GM21526 (cell line): ENCODE results near the gene ZBTB37.
"Not testable (repeated sequence)": the region's sequence is repeated elsewhere in the genome, so short reads cannot be mapped to it uniquely, and the experiment has no call there.

ENCODE experiments used
- ATAC-seq: cut with Tn5 transposase; IDR thresholded peaks from one replicate; pipeline ENCODE4 v1.9.1; 2021; ENCODE audit warnings: moderate library complexity; ENCODE audit not compliant: unreplicated experiment, low FRiP score

The ZBTB37 gene

DNA sequence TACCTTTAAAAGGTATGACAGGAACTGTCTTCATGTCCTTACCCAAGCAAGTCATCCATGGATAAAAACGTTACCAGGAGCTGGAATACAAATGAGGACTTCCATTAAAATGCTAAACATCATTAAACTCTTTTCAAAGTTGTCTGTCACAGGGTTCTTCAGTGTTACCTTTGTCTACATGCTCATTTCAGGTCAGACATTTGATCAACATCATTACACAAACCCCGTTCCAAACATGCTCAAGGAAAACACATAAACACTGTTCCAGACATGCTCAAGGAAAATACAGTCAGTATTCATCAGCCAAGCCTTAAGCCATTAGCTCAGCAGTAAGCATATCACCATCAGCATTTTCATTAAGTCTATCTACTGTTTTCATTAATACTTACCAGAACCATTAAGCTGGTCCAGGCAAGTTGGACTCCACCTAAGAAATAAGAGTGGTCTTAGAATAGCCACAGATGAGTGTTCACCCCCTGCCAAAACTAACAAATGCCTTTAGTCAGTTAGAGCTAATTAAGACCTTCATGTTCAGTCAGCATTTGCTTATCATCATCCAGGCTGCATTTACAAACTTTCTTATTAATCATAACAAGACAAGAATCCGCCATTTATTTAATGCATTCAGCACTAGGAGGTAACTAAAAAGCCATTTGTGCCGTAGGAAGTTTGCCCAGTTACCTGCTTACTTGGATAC lies 2.6 kb upstream of the ZBTB37 start:
- ATAC-seq, result no peak

DNA sequence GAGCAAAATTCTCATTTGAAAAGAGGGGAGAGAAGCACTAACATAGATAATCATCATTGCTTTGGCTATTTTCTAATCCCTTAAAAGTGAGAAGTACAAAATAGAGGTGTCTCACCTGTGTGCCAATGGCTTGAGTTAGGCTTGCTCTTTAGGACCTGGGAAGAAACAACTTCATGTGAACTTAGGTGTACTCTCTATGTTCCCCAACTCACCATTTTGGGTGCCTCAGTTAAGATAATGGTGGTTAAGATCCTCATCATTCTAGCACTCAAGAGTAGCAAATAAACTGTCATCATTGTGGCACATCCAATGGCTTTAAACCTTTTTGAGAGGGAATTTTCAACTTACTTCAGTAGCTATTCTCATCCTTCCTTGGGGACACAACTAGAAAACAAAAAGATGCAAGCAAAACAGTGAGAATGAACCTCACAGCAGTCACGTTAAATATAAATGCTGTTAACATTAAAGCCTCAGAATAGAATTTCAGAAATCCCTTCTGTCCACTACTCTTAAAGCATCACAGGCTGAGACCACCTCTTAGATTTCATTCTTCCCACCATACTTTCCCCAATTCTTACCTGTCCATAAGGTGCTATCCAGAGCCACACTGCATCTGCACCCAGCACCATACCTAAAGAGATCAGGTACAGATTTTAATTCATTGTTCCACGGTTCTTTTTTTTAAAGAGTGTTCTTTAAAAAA lies 1.6 kb upstream of the ZBTB37 start:
- no peak for ATAC-seq

DNA sequence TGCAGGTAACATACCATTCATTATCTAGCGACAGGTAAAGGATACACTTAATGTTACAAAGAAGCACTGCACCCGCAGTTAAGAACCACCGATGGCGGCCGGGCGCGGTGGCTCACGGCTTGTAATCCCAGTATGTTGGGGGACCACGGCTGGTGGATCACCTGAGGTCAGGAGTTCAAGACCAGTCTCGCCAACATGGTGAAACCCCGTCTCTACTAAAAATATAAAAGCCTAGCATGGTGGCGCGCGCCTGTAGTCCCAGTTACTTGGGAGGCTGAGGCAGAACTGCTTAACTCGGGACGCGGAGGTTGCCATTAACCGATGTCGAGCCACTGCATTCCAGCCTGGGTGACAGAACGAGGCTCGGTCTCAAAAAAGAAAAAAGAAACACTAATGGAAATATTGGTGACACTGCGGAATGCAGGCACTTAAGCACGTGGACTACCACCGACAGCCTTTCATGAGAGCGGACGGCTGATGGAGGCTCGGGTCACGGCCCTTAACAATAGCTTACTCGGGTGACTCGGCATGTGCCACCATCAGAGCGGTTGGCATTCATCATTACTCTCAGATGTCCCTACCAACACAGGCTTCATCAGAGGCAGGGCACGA lies 933 bp upstream of the ZBTB37 start:
- ATAC-seq, result no peak

DNA sequence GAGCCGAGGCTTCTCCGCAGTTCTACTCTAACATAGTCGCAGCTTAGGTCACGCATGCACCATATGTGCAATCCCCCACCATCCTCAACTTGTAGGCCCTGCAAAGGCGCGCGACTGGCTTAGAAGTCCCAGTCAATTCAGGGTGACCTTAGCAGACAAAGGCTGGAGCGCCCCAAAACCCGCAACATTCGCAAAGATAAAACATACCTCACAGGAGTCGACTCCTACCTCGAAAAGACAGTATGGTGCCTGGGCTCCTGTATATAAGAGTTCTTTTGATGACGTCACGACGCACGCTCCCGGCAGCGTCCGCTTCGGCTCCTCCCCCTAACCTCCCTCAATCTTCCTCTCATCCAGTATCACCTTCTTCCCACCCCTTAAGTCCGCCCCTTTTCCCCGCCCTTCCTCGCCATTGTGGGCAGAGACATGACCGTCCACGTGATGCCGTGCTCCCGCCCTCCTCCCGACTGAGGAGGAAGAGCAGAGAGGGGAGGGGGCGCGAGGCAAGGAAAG lies 371 bp upstream of the ZBTB37 start, which contains the start of gene GAS5:
TSS of gene GAS5 (minus strand) at position 237 of the 513 bp plus-strand sequence.
- peak; percentile 63 for ATAC-seq

DNA sequence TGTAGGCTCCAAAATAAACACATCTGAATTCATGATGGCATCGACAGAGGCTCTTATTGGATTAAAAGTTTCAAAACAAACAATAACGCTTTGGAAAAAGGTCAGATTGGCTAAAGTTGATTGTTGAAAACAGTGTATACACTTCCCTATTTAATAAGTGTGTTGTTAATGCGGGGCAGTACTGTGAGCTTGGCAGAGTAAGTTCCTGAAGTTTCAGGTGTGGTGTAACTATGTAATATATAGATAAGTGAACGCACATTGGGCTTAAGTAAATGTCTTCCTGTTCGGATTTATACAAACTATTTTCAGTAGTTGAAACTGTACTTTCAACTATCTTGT lies 810 bp downstream of the ZBTB37 start:
- no peak for ATAC-seq

DNA sequence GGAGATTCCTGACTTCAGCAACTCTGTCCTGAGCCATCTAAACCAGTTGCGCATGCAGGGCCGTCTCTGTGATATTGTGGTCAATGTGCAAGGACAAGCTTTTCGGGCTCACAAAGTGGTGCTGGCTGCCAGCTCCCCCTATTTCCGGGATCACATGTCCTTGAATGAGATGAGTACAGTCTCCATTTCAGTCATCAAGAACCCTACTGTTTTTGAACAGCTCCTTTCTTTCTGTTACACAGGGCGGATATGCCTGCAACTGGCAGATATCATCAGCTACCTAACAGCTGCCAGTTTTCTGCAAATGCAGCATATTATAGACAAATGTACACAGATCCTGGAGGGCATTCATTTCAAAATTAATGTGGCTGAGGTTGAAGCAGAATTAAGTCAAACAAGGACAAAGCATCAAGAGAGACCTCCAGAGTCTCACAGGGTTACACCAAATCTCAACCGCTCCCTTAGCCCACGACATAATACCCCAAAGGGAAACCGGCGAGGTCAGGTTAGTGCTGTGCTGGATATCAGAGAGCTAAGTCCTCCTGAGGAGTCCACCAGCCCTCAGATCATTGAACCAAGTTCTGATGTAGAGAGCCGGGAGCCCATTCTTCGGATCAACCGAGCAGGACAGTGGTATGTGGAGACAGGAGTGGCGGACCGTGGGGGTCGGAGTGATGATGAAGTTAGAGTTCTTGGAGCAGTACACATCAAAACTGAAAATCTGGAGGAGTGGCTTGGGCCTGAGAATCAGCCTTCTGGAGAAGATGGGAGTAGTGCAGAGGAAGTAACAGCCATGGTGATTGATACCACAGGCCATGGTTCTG lies 2.3 kb downstream of the ZBTB37 start:
- ATAC-seq, result no peak

DNA sequence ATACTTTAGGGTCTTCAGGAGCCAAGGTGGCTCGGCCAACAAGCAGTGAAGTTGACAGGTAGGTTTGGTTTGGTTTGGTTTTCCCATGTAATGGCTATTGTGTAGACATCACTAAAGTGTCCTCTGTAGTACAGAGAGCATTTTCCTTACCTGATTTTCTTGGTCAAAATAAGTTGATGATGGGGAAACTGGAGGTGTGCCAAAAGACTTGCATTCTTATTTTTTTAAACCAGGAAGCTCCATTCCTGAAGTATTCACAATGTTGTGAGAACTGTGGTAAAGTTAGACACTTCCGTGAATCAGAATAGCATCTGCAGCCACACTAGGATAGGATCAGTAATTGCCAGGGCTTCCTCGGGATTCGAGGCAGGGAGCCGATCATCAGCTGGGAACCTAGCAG lies 2.9 kb downstream of the ZBTB37 start:
- no peak for ATAC-seq

DNA sequence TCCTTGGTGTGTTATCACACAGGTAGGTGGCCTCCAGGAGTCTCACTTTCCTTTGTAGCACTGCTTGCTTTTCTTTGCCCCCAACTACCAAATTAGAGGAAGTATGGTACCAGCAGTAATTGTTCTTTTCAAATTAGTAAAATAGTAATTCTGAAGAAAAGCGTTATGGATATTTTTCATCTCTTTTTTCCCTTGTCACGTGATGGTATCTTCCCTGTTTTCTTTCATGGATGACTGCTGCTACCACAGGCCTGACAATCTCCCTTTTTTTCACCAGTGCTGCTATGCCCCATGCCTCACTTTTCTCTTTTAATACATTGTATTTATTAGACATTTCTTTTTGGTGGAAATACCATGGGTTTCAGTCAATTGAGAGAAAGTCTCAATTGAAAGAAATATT lies 3.3 kb downstream of the ZBTB37 start:
- ATAC-seq, result no peak

DNA sequence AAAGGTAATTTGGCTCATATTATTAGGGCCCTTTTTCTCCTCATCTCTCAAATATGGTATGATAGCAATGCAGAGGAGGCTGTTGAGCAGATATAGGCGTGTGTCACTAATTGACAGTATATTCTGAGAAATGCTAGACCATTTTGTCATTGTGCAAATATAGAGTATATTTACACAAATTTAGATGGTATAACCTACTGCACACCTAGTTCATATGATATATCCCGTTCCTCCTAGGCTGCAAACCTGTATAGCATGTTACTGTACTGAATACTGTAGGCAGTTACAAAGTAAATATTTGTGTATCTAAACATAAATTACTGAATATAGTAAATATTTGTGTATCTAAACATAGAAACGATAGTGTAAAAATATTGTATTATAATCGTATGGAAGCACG lies 8.6 kb downstream of the ZBTB37 start:
- ATAC-seq, result no peak

DNA sequence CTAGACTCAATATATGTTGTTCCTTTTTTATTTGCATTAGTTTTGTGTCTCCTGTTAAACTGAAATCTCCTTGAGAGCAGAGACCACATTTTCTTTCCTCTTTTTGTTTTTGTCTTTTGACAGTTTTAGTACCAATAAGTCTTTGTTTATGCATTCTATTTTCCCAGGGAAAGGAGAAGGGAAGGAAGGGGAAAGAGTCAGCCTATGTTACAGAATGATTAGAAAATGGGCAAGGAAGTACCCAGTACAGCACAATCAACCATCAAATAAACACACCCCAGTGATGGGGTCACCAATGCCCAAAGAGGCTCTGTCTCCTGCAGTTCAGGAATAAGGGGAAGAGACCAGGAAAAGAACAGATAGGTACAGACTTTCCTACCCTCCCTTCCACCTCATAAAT lies 10.1 kb downstream of the ZBTB37 start:
- ATAC-seq, result no peak

DNA sequence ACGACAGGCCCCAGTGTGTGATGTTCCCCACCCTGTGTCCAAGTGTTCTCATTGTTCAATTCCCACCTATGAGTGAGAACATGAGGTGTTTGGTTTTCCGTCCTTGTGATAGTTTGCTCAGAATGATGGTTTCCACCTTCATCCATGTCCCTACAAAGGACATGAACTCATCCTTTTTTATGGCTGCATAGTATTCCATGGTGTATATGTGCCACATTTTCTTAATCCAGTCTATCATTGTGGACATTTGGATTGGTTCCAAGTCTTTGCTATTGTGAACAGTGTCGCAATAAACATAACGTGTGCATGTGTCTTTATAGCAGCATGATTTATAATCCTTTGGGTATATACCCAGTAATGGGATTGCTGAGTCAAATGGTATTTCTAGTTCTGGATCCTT lies 12.9 kb downstream of the ZBTB37 start:
- not testable (repeated sequence) for ATAC-seq

DNA sequence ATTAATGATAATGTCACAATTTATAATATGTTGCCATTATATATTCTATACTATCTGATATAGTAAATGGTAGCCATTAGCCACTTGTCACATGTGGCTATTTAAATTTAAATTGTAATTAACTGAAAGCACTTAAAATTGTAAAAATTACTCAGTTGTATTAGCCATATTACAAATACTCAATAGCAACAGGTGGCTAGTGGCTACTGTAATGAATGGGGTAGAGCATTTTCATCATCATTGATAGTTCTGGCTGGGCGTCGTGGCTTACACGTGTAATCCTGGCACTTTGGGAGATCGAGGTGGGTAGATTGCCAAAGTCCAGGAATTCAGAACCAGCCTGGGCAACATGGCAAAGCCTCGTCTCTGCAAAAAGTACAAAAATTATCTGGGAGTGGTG lies 16.5 kb downstream of the ZBTB37 start:
- no peak for ATAC-seq

DNA sequence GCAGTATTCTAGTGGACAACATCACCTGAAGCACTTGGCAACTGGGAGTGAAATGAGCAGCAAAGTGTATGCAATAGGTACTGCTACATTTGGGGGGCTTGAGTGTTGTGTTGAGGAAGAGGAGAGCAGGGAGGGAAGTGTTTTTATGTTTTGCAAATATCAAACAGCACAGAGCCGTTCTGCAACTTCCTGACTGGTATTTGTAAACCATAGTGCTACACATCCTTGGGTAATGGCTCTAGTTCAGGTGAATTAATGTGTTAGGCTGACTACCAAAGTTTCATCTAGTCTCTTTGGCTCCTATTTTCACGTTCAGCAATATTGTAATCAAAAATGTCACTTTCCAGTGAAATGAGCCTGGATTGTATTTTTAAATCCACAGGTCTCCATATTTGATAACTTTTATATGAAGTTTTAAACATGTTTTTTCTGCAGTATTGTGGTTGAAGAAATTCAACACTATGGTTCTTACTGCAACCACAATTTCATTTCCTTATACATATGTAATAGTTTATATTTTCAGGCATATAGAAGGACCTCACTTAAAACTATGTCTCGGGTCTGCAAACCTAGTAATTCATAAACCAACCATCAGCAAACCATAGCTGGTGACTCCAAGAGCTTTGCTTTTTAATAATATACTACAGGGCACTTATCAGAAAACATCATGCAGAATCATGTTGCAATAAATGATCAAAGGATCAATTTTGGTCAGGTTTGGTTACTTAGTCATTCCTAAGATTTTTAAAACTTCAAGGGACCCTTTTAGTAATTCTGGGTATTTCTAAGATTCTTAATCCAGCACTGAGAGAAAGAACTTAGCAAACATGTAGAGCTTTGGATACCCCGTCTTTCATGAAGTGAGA lies 18.8 kb downstream of the ZBTB37 start:
- ATAC-seq, result no peak

DNA sequence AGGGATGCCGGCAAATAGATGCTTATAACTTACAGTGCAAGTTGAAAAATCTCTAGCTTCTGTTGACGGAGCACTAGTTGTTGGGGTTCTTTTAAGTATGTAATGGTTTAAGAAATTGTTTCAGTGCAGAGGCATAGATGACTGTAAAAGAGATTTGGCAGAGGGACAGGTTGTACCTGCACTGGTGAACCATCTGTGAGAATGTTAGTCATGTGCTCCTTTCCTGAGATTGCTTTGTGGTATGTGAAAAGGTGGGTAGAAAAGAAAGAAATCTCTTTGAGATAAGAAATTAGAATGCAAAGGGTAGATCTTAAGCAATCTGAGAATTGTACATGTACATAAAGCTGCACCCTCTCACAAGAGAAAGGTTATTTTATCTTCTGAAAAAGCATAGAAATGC lies 19.4 kb downstream of the ZBTB37 start:
- ATAC-seq, result no peak

DNA sequence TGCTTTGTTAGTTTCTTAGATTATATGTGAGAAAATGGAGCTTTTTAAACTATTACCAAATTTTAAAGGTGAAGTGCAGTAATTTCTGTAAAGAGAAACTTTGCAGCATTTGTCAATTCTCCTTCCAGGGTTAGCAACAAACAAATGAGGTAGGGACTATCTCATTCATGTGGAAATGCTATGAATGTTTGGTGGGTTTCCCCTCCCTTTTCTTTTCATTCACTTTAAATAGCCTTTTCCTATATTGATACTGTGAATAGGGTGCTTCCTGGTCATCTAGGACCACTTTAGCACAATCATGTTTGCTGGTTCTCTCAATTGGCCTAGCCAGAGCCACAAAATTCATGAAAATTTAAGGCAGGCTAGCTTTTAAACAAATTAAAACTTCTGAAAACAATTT lies 20.6 kb downstream of the ZBTB37 start:
- no peak for ATAC-seq

DNA sequence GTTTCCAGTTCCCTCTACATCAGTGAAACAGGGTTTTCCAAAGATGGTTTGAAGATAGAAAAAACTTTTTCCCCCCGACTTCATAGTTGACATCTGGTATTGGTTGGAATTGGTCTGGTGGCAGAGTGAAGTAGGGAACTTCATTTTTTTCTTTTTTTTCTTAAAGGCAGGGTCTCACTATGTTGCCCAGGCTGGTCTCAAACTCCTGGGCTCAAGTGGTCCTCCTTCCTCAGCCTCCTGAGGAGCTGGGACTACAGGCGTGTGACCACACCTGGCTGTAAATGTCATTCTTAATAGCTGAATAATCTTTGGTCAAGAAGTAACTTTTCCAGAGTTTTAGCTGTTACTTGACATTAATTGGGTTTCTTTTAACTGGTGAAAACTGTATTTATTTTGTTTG lies 21.7 kb downstream of the ZBTB37 start:
- ATAC-seq, result no peak

DNA sequence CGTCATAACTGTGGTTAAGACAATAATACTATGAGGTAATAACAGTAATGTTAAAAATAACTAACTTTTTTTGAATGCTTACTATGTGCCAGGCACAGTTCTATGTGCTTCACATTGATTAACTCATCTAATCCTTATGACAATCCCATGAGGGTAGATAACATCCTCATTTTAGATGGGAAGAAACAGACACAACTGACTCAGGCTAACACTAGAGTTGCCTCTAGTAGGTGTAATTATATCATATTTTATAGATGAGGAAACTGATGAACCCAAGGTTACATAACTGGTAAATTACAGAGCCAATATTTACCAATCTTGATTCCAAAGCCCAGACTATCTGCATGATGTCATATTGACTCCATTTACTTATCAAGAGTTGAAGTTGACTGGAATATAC lies 25.4 kb downstream of the ZBTB37 start:
- ATAC-seq, result no peak

DNA sequence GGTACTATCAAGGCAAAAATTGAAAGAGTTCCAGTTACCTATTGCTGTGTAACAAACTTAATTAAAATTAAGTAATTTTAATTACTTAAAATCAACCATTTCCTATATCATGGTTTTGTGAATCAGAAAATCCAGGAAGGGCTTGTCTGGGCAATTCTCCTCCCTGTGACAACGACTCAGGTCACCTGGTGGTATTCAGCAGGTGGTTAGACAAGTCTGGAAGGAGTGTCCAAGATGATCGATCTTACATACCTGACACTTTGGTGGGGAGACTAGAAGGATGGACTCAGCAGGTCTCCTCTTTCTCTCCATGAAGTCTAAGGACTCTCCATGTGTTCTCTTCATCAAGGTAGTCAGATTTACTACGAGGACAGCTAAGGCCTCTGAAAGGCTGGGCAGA lies 26.0 kb downstream of the ZBTB37 start:
- ATAC-seq, result no peak

DNA sequence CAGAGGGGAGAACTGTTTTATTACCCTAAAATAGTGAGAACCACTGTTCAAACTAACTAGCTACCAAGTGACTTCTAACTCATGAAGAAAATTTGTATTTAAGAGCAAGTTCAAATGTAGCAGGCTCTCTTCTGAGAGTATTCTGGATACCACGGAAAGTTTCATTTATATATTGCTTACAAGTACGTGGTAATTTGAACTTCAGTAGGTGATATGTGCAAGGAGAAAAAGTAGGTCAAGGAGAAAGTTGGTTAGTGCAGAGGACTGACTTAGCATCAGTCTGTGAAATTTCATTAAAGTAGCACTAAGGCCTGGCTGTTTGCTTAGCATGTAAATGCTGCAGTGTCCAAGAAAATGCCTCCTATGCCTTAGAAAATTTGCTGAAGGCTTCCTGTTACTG lies 32.2 kb downstream of the ZBTB37 start:
- ATAC-seq, result no peak

DNA sequence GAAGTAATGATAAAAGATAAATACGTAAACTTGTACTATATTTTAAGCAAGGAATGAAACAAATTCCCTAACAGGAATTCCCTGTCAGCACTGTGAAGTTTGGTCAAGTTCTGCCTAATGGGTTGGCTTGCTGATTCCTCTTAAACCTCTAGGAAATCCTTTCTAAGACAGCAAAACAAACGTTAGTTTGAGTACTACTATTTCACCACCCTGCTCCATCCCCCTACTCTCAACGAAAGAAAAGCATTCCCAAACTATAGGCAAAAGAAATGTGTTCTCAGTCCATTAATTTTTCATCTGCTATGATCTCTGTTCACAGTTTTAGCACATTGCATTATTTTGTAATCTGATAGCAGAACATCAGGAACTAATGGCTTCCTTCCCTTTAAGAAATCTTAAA lies 32.8 kb downstream of the ZBTB37 start:
- no peak for ATAC-seq
